HG02885 (cell line): ENCODE data around the gene ATG4B.

Experiments used
- ATAC-seq: cut with Tn5 transposase; IDR thresholded peaks from one replicate; pipeline ENCODE4 v1.9.1; 2021; ENCODE audit warnings: mild to moderate bottlenecking; ENCODE audit not compliant: unreplicated experiment, poor library complexity

The ATG4B gene

DNA sequence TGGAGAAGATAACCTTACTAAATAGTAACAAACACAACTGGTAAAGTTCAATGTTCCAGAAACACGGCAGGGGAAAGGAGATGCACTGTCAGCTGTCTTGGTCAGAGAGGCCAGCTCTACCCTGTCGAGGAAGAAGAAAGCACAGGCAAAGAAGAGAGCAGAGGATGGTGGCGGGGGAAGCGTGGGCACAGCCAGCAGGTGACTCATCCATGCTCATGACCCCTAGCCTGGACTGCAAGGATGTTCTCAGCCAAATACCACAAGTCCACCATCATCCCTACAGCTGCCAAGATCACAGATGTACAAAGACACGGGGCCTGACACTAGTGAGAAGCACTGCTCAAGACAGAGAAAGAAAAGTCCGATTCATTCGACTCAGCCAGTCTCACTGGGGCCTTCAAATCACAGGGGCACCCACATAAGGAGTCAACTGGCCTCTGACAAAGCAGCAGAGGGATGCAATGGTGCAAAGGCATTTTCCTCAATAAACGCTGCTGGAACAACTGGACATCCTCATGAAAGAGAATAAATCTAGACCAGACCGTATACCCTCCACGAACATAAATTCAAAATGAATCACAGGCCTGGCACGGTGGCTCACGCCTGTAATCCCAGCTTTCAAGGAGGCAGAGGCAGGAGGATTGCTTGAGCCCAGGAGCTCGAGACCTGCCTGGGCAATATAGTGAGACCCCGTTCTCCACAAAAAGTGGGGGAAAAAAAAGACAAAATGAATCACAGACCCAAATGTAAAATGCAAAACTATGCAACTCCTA is 43.5 kb downstream of the ATG4B start:
- ATAC-seq = no peak

DNA sequence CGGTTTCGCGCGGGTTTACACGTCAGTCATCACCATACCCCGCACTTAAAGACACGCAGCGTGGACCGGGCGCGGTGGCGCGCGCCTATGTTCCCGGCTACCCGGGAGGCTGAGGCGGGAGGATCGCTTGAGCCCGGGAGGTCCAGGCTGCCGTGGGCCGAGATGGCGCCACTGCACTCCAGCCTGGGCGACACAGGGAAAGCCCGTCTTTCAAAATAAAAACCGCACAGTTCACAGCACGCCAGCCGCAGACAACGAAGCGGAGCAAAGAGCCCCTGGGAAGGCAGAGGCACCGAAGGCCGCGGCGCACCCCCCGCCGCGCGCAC is 48.8 kb downstream of the ATG4B start:
- peak; percentile 11 for ATAC-seq

DNA sequence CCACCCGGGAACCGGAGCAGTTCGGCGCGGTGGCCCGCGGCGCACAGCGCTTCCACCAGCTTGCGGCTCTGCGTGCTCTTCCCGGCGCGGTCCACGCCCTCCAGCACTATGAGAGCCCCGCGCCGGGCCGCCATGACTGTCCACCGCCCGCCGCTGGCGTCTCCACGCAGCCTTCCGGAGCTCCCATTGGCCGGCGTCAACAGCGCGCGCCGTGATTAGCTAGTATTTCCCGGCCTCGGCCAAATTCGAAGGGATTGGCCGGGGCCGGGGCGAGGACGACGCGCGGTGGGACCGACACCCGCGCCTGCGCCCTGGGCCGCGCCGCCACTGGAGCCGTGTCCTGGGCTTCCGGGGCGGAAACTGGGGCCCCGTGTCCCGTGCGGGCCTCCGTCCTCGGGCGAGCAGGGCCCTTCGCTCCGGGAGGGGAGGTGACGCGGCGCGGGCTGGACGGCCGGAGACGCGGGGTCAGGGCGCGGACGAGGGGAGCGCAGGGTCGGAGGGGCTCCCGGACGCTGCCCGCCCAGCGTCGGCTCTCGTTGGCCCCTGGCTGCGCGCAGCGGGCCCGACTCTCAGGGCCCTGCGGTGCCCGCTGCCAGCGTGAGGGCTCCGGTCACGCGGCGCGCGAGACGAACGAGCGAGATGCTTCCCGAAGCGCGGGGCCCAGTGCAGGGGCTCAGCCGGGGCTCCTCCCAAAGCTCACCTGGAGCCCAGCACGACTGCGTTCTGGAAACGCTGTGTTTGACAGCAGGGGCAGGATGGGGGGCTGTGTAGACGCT is 49.3 kb downstream of the ATG4B start, which contains the start of gene DTYMK:
Gene DTYMK (minus strand): TSS at position 166 of the 776 bp plus-strand sequence. CDS start 32 bp downstream, at position 134.
- ATAC-seq = peak; percentile 94

DNA sequence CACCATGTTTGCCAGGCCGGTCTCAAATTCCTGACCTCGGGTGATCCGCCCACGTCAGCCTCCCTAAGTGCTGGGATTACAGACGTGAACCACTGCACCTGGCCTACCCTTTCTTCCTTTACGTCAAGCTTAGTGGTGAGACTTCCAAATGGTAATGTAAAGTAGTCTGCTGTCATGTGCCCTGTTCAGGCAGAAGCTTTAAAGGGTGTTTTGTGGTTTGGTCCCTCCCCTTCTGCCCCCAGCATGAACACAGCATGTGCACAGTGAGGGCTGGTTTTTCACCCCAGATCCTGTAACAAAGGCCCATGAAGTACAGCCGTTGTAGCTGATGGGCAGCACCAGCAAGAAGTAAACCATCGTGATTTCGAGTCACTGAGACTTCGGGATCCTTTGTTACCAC is 51.8 kb downstream of the ATG4B start:
- no peak for ATAC-seq

DNA sequence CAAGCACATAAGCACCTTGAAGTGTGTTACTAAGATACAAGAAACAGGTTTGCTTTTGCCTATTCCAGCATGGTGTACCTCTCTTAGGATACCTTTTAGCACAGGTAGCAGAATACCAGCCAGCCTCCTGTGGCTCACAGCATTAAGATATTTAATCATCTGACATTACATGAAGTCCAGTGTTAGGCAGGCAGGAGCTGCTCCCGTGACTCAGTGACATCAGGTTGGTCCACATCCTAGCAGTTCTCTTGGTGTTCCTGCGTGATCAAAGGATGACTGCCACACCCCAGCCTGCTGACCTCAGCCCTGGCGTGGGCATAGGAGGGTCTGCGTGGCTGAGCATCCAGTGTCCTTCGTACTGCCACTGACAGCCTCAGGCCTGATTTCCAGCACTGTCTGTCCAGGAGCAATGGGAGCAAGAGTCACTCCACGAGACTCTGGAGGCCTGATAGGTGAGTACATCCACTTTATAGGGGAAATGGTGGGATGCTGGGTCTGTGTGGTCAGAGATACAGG is 52.8 kb downstream of the ATG4B start:
- ATAC-seq = no peak

DNA sequence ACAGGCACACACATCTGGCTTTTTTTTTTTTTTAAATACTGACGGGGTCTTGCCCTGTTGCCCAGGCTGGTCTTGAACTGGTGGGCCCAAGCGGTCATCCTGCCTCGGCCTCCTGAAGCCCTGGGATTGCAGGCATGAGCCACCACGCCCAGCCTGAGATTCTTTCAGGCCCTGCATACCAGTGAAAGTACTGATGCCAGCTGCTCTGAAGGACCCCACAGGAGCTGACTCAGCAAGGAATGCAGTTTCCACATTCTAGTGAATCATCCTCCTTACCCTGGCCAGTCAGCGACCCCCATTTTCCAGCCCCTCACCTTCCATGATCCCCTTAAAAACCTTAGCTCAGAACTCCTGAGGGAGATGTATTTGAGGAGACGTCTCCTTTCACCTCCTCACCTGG is 55.0 kb downstream of the ATG4B start:
- no peak for ATAC-seq

DNA sequence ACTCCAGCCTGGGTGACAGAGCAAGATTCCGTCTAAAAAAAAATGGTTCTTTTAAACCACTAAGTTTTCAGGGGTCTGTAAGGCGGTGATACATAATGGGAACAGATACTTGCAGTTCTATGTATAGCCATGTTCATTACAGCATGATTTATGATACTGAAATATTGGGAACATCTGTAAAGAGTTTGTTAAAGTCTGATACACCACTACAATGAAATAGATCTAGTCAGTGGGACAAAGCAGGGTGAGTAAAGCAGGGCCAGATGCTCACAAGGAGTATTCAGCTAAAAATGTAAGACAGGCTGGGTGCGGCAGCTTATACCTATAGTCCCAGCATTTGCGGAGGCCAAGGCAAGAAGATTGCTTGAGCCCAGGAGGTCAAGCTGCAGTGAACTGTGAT is 58.2 kb downstream of the ATG4B start:
- no peak for ATAC-seq

DNA sequence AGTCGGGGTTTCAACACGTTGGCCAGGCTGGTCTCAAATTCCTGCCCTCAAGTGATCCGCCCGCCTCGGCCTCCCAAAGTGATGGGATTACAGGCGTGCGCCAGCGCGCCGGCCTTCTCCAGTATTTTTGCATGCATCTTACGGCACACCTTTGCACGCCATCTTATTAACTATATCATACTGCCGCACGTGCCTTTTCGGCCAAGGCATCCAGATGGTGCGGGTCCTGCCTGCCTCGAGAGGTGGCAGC is 63.6 kb downstream of the ATG4B start:
- no peak for ATAC-seq

DNA sequence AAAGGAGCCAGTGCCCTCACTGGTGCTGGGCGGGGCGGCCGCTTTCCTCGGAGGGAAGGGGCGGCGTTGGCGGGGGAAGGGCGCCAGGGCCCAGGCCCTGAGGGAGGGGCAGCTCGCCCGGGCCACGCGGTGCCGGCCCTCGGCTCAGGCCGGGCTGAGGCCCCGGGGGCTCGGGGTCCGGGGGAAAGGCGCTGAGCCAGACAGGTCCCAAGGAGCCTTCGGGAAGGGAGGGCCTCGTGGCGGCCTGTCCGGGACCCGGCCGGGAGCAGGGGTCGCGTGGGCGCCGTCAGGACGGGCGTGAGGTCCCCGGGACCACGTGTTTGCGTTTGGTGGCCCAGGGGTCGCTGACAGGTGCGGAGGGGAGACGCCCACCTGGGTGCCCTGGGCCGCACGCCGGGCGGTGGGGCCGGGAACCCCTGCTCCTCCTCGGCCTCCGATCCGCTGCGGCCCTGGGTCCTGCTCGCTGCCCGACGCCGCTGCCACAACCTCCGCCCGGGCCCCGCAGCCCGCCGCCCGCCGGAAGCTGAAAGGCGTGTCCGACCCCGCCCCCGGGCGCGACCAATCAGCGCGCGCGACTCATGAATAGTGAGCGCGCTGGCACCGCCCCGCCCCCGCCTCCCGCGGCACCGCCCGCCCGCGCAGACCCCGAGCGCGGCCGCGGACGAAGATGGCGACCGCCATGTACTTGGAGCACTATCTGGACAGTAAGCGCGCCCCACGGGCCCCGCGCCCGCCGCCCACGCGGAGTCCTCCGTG is 64.1 kb downstream of the ATG4B start, which contains the start of gene ING5:
Gene ING5 (plus strand): TSS at position 641 of the 756 bp plus-strand sequence. CDS start 27 bp downstream, at position 668.
- ATAC-seq = peak; percentile 63

DNA sequence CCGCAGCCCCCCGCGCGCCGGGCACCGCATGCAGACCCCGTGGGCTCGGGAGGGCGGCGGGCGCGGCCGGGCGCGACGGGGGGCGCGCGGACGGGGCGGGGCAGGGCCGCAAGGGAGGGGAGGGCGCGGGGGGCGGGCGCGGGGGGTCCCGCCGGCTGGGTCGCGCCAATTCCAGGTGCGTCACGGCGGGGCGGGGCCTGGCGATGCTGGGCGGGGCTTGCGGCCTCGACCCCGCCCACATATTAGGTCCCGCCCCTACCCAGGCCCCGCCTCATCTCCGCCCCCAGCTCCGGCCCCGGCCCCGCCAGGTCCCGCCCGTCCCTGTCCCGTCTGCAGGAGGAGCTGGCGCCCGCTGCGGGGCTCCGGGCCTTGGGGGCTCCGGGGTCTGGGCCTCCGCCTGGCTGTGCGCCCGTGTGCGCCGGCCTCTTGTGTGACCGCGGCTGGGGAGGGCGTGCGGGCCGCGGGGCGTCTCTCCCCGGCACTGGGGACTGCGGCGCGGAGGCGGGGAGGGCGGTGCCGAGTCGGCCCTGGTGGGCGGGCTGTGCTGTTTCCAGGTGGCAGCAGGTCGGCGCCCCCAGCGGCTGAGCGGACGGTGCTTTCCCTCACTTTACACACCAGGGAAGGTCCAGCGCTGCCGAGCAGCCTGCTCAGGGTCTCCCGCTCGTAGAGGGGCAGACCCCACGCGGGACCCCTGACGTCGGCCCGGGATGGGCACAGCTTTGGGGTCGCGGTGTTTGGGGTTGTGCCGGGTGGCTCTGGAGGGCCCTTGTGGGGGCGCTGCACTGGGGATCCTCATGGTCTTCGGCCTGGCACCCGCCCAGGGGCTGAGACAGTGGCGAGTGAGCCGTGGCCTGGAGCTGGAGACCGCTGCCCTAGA is 64.9 kb downstream of the ATG4B start:
- peak; percentile 69 for ATAC-seq

DNA sequence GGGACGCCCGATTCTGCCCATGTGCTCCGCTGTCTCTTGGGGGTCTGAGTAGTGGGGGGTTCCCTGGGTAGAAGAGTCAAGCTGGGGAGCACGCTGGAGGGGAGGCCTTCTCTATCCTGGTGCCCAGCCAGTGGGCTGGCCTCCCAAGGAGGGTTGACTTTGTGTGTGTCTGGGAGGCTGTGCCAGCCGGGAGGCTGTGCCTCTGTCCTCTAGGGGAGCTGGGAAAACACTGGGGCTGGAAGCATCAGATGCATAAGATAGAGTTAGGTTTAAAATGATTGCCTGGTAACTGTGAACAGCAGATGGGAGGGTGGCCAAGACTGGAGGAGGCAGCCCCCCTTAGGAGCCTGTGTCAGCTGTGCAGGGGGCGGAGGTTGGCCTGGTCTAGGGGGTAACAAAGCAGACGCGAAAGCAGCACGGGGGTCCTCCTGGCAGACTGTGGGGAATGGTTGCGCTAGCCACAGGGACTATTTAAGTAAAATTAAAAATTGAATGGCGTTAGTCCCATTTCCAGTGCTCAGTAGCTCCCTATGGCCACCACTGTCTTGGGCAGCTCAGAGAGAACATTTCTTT is 65.6 kb downstream of the ATG4B start:
- ATAC-seq = no peak

DNA sequence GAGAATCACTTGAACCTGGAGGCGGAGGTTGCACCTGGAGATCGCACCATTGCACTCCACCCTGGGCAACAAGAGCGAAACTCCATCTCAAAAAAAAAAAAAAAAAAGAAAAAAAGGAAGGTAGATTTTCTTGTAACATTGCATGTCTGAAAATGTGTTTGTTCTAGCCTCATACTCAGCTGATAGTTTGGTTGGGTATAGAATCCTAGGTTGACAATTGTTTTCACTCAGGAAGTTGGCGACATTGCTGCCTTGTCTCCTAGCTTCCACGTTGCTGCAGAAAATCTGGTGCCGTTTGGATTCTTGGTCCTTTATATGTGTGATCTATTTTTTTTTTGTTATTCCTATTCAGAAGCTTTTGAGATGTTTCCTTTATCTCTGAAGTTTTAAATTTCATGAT is 69.0 kb downstream of the ATG4B start:
- no peak for ATAC-seq

DNA sequence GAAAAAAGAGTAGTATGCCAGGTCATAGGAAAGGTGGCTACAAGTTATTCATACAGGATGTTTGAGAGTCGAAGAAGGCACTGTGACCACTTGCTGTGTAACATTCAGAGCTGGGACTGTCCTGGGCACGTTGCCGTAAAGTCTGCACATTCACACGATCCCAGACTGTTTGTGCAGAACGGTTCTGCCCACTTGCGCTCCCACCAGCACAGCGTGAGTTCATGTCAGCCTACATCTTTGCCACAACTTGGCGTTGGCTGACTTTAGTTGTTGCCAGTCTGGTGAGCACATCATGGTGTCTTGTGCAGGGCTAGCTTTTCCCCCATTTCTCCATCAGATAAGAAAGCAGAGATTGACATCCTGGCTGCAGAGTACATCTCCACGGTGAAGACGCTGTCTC is 71.4 kb downstream of the ATG4B start:
- no peak for ATAC-seq

DNA sequence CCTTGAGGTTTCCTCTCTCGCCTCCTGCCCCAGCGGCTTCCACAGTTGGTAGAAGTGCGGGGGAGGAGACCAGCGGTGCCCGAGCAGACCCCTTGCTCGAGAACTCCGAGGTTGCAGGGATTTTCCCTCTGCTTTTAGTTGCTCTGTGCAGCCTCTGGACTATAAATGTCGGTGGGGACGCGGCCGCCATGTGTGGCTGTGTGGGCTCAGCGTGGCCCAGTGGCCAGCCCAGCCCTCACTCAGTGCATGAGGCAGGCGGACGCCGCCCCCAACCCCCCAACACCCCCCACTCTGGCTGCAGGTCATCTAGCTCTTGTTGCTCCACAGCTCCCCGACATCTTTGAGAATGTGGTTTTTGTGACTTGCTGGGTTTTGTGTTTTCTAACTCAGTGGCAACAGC is 81.6 kb downstream of the ATG4B start:
- ATAC-seq = no peak

DNA sequence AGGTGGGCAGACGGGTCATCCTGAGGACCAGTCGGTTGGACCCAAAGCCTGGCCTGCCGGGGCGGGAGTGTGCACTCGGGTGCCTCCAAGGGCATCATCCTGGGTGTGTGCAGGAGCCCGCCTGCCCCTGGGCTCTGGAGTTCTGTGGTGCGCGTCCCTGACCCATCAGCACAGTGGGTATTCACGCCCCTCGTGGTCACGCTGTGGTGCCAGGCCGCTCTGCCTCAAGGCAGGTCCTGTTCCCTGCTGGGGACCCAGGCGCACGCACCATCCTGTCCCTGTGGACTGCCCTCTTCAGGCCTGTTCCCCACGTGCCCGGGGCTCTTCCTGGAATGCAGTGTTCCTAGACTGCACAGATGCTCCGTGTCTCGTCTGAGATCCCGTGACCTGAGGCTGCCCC is 82.6 kb downstream of the ATG4B start:
- ATAC-seq = no peak

DNA sequence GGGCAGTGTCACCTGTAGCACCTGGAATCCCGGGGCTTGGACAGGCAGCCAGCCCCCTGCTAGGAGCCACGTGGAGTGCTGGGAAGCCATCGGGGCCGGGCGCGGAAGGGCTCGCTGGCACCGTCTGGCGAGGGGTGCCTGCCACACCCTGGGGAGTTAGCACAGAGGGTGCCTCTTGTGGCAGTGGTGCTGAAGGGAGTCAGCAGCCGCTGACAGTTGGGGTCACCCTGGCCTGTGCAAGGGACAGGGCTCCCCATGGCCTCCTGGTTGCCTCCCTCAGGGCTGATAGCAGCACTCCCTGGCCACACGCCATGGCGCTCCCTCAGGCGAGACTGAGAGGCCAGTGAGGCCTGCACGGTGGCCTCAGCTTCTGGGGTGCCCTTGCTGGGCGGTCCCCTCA is 83.1 kb downstream of the ATG4B start:
- ATAC-seq = no peak

DNA sequence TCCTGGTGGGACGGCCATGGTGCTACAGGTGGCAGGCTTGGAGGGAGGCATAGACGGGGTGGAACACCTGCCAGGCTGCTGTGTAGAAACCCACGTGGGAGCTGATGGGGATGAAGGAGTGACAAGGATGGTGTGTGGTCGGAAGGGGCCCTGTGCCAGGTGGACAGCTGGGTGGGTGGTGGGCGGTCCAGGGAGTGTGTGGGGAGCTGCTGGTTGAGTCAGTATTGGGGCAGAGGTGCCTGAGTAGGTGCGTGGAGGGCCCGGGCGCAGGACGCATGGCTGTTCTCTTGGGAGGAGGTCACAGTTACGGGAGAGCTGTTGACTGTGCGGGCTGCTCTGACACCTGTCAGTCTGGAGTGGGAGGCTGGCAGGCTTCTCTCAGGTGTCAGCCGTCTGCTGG is 84.4 kb downstream of the ATG4B start:
- no peak for ATAC-seq

DNA sequence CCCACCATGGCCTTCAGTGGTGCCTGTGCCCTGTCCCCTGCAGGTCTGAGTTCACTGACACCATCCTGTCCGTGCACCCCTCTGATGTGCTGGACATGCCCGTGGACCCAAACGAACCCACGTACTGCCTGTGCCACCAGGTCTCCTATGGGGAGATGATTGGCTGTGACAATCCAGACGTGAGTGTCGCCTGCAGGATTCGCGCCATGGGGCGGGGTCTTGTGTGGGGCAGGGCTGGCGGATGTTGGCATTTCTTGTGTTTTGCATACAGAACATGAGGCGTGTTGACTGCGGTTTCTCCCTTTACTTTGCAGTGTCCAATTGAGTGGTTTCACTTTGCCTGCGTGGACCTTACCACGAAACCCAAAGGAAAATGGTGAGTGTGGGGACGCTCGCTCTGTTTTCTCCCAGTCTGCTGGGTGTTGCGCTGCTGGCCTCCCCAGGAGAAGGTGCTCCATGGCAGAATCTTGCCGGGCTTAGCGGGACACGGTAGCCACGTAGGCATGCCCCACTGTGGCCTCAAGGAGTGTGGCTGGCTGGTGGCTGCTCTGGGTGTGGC is 85.5 kb downstream of the ATG4B start:
- no peak for ATAC-seq
